Neural cell (in vitro differentiated cells): ENCODE data around the gene FMN2.

Experiments used
- CTCF ChIP-seq: fragments of 450-650 bp; IDR thresholded peaks from 2 replicates; pipeline ENCODE4 v1.5.1; 2014; ENCODE audit warnings: antibody characterized with exemption, mild to moderate bottlenecking, moderate library complexity; ENCODE audit not compliant: poor library complexity, severe bottlenecking
- EP300 ChIP-seq: fragments of 450-650 bp; conservative IDR thresholded peaks from 2 replicates; pipeline ENCODE4 v1.6.1; 2014; ENCODE audit warnings: antibody characterized with exemption, mild to moderate bottlenecking, moderate library complexity; ENCODE audit not compliant: poor library complexity, severe bottlenecking
- POLR2AphosphoS5 ChIP-seq: IDR thresholded peaks from 2 replicates; pipeline ENCODE4 v1.6.1; 2012

- TF ChIP-seq EP300: no peak
- TF ChIP-seq CTCF: no peak
- no peak for TF ChIP-seq POLR2AphosphoS5
Observed at GRCh38 chr1:240199758-240200645, 108.3 kb downstream of the FMN2 start.
